HG02884 (cell line): ENCODE measurements around the gene RPS6KA4.

Experiments
- ATAC-seq: cut with Tn5 transposase; IDR thresholded peaks from one replicate; pipeline ENCODE4 v1.9.1; 2021; ENCODE audit warnings: mild to moderate bottlenecking, moderate library complexity; ENCODE audit not compliant: unreplicated experiment

RPS6KA4 gene

GRCh38 chr11:64344787-64345186 is 14.2 kb upstream of the RPS6KA4 start:
- ATAC-seq, result no peak

- ATAC-seq, result no peak
These were observed 11.6 kb upstream of the RPS6KA4 start for GRCh38 chr11:64347193-64347867.

GRCh38 chr11:64348383-64349024 is 10.5 kb upstream of the RPS6KA4 start:
- ATAC-seq, result no peak

GRCh38 chr11:64349025-64349387 is 10.0 kb upstream of the RPS6KA4 start:
- no peak for ATAC-seq

- ATAC-seq, result no peak
These were observed 9.6 kb upstream of the RPS6KA4 start for GRCh38 chr11:64349404-64349803.

- ATAC-seq, result no peak
These were observed 7.8 kb upstream of the RPS6KA4 start for GRCh38 chr11:64351136-64351631.

- no peak for ATAC-seq
These were observed 6.6 kb upstream of the RPS6KA4 start for GRCh38 chr11:64352099-64352994.

- ATAC-seq, result no peak
These were observed 5.8 kb upstream of the RPS6KA4 start for GRCh38 chr11:64352995-64353714.

GRCh38 chr11:64353715-64354506 is 5.1 kb upstream of the RPS6KA4 start:
- ATAC-seq, result no peak

- no peak for ATAC-seq
These were observed 3.7 kb upstream of the RPS6KA4 start for GRCh38 chr11:64355078-64355940.

GRCh38 chr11:64356498-64357411 is 2.2 kb upstream of the RPS6KA4 start:
- ATAC-seq, result no peak

GRCh38 chr11:64357446-64357845 is 1.5 kb upstream of the RPS6KA4 start:
- ATAC-seq, result no peak

- no peak for ATAC-seq
These were observed 942 bp upstream of the RPS6KA4 start for GRCh38 chr11:64357904-64358535.

- ATAC-seq, result no peak
These were observed 441 bp upstream of the RPS6KA4 start for GRCh38 chr11:64358536-64358906.

- ATAC-seq, result no peak
These were observed 917 bp downstream of the RPS6KA4 start for GRCh38 chr11:64359712-64360445.

GRCh38 chr11:64360448-64360921 is 1.5 kb downstream of the RPS6KA4 start:
- ATAC-seq, result no peak

GRCh38 chr11:64361659-64362058 is 2.7 kb downstream of the RPS6KA4 start:
- ATAC-seq, result no peak
